Testis (tissue), 3 donors: ENCODE data around the gene ERAL1. TPM values are rescaled to one million over a fixed set of nuclear protein-coding genes. Genes with fewer than 3 reads are reported as not detected.
"Not testable (repeated sequence)": the region's sequence is repeated elsewhere in the genome, so short reads cannot be mapped to it uniquely, and the experiment has no call there.

Source experiments
- DNase-seq: peaks from one replicate; pipeline ENCODE4 v3.0.0-alpha.2; 2019
- H3K27ac ChIP-seq, 2 donors: fragments of 200-600 bp; sonication (generic); one replicate each; pipeline ENCODE4 v1.5.1; 2019
- H3K27me3 ChIP-seq: fragments of 200-600 bp; sonication (generic); one replicate; pipeline ENCODE4 v1.5.1; 2019
- H3K36me3 ChIP-seq: fragments of 200-600 bp; sonication (generic); one replicate; pipeline ENCODE4 v1.5.1; 2017; ENCODE audit warnings: low read depth; ENCODE audit errors: missing control alignments
- H3K4me1 ChIP-seq: fragments of 200-600 bp; sonication (generic); one replicate; pipeline ENCODE4 v1.5.1; 2019
- H3K4me3 ChIP-seq, 2 donors: fragments of 200-600 bp; sonication (generic); one replicate each; pipeline ENCODE4 v1.5.1; 2017 to 2019
- H3K9me3 ChIP-seq: fragments of 200-600 bp; sonication (generic); one replicate; pipeline ENCODE4 v1.5.1; 2017
- POLR2A ChIP-seq: fragments of 450-650 bp; IDR thresholded peaks from one replicate; pipeline ENCODE4 v1.6.1; 2017; ENCODE audit warnings: antibody characterized with exemption, mild to moderate bottlenecking, moderate library complexity
- WGBS, 2 donors: methylation state at CpG; one replicate each; pipeline ENCODE4 v1.1.5; 2018; 5-methylcytosine and 5-hydroxymethylcytosine counted together
- intact Hi-C: fragments of 100-400 bp; cut with DNase I; formaldehyde crosslinking; loops from one replicate; pipeline ENCODE4 v1.15.1; 2023; ENCODE audit warnings: low total_unique reads
- polyA plus RNA-seq: library from polyadenylated mRNA; stranded (reverse); fragments of 350-450 nt; fragmentation: Illumina TruSeq; extraction: RNeasy Lipid Tissue Mini Kit (QIAGEN cat#74804); gene quantifications from one replicate; pipeline ENCODE4 v1.2.3, GENCODE V29; 2014; ENCODE audit warnings: low read depth, low replicate concordance; ENCODE audit not compliant: insufficient read depth
- total RNA-seq, 2 donors: library from RNA; depleted of rRNA; stranded (reverse); fragments of >200 nt; gene quantifications; one replicate each; pipeline ENCODE4 v1.2.3, GENCODE V29; 2016
- TF ChIP-seq, protein P1 (sequence below), 3 experiments: fragments of 450-650 bp in 2 of 3; fragments of 200-600 bp in 1 of 3; sonication (generic) in 1 of 3; IDR thresholded peaks; one replicate each; pipeline ENCODE4 v1.5.1; 2016 to 2019; ENCODE audit warnings: antibody characterized with exemption in 3 of 3, mild to moderate bottlenecking in 2 of 3, moderate library complexity in 1 of 3

The ERAL1 gene
- total and polyA plus RNA-seq, 3 donors from 2014 or later, result 54.8 to 75.2 (median 61.1) TPM

DNA sequence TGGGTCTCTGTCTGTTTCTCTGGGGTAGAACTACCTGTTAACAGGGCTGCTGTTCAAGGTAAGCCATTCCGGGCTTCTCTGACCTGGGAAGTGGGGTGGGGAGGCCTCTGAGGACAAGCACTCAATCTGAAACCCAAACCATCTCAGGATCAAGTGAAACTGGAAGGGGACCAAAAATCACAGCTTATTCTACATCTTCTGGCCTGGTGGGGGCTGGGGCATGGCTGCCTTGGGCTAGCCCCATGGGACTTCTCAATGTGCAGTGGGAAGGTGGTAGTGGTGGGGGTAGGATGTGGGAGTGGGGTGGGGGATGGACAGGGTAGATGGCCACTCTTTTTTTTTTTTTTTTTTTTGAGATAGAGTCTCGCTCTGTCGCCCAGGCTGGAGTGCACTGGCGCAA lies 37.2 kb downstream of the ERAL1 start:
- TF ChIP-seq, protein P1, sequence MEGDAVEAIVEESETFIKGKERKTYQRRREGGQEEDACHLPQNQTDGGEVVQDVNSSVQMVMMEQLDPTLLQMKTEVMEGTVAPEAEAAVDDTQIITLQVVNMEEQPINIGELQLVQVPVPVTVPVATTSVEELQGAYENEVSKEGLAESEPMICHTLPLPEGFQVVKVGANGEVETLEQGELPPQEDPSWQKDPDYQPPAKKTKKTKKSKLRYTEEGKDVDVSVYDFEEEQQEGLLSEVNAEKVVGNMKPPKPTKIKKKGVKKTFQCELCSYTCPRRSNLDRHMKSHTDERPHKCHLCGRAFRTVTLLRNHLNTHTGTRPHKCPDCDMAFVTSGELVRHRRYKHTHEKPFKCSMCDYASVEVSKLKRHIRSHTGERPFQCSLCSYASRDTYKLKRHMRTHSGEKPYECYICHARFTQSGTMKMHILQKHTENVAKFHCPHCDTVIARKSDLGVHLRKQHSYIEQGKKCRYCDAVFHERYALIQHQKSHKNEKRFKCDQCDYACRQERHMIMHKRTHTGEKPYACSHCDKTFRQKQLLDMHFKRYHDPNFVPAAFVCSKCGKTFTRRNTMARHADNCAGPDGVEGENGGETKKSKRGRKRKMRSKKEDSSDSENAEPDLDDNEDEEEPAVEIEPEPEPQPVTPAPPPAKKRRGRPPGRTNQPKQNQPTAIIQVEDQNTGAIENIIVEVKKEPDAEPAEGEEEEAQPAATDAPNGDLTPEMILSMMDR (IDR thresholded peaks at IDR 0.05), result no peak
- no peak for TF ChIP-seq POLR2A
- no peaks in the 10 kb centered on the region for H3K27me3 ChIP-seq
- no peak for DNase-seq
- H3K4me1 ChIP-seq, result peaks cover 13% of the 10 kb centered on the region
- intact Hi-C loops, result no loop called here
- no peak overlapping the region for H3K27ac ChIP-seq
- H3K36me3 ChIP-seq, result no peaks in the 10 kb centered on the region
- H3K4me3 ChIP-seq, result no peak overlapping the region
- no peaks in the 10 kb centered on the region for H3K9me3 ChIP-seq
- 98 to 99% methylated on average over 3 to 4 of the region's 4 CpGs for WGBS, 2 donors

DNA sequence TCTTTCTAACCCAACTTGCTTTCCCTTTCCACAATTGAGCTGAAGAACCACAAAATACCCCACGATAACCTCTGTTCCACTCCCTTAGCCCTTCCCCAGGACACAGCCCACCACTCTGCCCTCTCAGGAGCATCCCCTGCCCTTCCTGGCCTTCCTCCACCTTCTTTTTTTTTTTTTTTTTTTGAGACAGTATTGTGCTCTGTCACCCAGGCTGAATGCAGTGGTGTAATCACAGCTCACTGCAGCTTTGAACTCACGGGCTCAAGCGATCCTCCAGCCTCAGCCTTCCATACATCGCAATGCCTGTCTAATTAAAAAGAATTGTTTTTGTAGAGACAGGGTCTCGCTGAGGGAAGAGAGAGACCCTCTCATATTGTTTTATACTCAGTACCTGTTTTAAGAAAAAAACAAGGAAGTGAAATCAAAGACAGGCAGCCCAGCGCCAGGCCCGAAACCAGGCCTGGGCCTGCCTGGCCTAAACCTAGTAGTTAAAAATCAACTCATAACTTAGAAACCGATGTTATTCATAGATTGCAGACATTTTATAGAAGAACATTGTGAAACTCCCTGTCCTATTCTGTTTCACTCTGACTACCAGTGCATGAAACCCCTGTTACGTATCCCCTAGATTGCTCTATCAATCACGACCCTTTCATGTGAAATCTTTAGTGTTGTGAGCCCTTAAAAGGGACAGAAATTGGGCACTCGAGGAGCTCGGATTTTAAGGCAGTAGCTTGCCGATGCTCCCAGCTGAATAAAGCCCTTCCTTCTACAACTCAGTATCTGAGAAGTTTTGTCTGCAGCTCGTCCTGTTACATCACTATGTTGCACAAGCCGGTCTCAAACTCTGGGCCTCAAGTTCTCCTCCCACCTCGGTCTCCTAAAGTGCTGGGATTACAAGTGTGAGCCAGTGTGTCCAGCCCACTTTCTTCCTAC lies 38.7 kb downstream of the ERAL1 start:
- H3K9me3 ChIP-seq, H3K4me3 ChIP-seq, H3K27ac ChIP-seq, DNase-seq, intact Hi-C loops, H3K27me3 ChIP-seq, H3K36me3 ChIP-seq: not testable (repeated sequence)
- peaks cover 19% of the 10 kb centered on the region for H3K4me1 ChIP-seq
- WGBS, 2 donors, result 85% methylated on average over 16 of the region's 16 CpGs

DNA sequence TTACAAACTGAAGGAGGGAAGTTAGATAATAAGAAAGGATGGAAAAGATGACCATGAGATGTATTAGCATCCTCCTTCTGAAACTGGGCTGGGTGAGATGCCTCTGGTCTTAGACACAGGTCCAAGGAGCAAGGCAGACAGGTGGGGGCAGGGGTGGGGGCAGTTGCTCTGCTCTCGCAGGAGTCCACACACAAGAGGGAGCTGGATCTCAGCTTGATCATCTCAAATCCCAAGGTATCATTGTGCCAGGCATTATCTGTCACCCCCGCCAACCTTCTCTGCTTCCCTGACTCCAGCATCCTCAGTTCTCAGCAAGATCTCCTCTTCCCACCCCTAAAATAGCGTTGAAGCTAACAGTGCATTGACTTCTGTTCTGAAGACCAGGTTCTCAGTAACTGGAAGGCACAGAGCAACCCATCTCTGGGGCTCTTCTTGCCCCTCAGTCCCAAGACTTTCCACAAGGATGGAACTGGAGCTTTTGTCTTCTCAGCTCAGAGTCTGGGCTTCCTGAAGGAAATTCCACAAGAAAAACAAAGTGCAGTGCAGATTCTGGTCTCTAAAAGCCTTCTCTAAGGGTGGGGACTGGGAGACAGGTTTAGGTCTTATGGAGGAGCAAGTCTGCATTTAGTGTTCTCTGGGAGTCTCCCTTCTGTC lies 41.1 kb downstream of the ERAL1 start:
- no peak overlapping the region for H3K27ac ChIP-seq
- H3K36me3 ChIP-seq, result no peaks in the 10 kb centered on the region
- H3K9me3 ChIP-seq, result no peaks in the 10 kb centered on the region
- TF ChIP-seq, protein P1 (IDR thresholded peaks at IDR 0.05), result no peak
- TF ChIP-seq POLR2A, result no peak
- peaks cover 19% of the 10 kb centered on the region for H3K4me1 ChIP-seq
- WGBS, 2 donors, result 46 to 56% methylated on average over 3 of the region's 3 CpGs
- DNase-seq, result no peak
- H3K27me3 ChIP-seq, result no peaks in the 10 kb centered on the region
- intact Hi-C loops, result no loop called here
- no peak overlapping the region for H3K4me3 ChIP-seq

DNA sequence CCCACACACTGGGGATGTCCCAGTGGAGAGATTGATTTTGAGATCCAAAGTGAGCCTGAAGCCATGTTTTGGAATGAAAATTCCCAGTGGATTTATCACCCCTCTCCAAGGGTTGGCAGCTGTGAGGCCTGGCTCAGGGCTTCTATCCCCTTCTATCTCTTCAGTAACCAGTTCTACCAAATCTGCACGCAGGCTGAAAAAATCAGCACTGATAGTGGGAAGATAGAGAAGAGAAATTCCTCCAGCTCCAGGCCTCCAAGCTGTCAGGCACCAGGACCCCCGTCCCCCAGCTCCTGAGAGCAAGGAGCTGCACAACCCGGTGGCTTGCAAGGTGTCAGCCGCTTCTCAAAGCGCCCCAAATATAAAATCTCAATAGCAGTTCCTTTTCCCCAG lies 41.7 kb downstream of the ERAL1 start:
- peak overlapping the region; percentile 80 to 81 for H3K4me3 ChIP-seq
- intact Hi-C loops, result no loop called here
- peaks cover 20% of the 10 kb centered on the region for H3K4me1 ChIP-seq
- 11 to 15% methylated on average over 5 of the region's 5 CpGs for WGBS, 2 donors
- no peaks in the 10 kb centered on the region for H3K9me3 ChIP-seq
- TF ChIP-seq, protein P1 (IDR thresholded peaks at IDR 0.05), result no peak
- no peak for TF ChIP-seq POLR2A
- no peaks in the 10 kb centered on the region for H3K27me3 ChIP-seq
- no peaks in the 10 kb centered on the region for H3K36me3 ChIP-seq
- peak overlapping the region; percentile 87 to 91 for H3K27ac ChIP-seq
- DNase-seq, result no peak
